Cortex of kidney (tissue), 1 donor: ENCODE results near the gene PTPRN2.
"Not testable (repeated sequence)": the region's sequence is repeated elsewhere in the genome, so short reads cannot be mapped to it uniquely, and the experiment has no call there.

Experiments
- DNase-seq: peaks from one replicate; lab custom pipeline; 2025; lab: John Stamatoyannopoulos, UW

Gene PTPRN2

DNA sequence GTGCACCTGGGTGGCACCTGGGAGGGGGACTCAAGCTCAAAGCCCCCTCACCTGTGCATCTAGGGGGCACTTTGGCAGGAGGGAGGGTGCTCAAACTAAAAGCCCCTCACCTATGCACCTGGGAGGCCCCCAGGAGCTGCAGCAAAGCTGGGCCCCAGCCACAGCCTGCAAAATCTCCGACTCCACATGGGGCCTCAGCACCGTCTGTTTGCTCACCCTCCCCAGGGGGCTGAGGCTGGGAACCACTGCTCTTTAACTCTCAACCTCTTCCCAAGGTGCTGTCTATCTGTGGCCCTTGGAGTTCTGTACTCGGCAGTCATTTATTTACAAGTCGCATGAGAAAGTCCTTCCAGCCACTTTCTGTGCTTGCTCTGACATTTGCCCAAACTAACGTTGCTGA is 792.4 kb downstream of the PTPRN2 start:
- no peak for DNase-seq

GRCh38 chr7:157794746-157795065 is 792.9 kb downstream of the PTPRN2 start:
- DNase-seq, result no peak

- no peak for DNase-seq
Observed at GRCh38 chr7:157793973-157794745, 793.5 kb downstream of the PTPRN2 start.

DNA sequence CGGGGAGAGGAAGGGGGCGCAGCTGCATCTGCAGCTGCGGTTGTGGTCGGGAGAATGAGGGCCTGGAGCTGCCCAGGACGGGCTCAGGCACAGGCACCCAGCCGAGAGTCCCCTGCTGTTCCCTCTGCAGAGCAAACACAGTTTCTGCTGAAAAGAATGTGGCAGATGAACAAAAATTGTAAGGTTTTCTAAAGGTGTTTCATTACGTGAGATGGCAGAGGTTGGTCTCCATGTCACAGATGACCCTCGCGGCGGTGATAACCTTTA is 794.6 kb downstream of the PTPRN2 start:
- DNase-seq, result no peak

DNA sequence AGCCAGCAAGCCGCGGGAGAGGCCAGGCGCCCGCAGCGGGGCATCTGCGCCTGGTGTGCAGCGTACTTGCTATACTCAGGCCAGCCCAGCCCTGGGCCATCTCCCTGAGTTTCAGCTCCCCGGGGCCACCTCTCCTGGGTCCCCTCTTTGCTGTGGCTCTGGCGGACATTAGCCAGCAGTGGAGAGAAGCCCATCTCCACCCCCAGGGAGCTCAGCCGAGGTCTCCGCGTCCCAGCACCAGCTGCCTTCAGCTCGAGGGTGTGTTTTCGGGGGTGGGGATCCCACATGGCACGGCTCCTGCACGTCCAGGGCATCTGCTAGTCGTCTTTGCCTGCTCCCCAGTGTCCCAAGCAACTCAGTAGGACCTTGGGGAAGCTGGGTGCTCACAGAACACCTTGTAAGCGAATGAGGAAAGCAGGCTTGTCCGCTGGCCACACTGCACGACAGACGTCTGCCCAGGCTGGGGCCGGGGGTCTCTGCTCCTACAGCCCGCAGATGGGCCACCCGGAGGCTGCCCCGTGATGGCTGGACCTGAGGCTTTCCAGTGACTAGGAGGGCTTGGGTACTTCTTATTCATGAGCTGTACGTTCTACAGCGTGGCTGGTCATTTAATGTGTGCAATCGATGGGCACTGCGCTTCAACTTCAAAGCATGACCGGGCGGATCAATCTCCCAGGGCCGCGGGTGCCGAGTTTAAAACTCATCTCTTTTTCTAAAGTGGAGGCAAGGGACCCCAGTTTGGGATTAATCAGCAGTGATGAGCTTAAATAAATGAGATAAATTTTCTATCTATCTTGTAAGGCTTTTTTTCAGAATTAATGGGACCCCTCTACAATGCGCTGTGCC is 795.2 kb downstream of the PTPRN2 start:
- DNase-seq, result no peak

GRCh38 chr7:157791666-157792065 is 796.0 kb downstream of the PTPRN2 start:
- DNase-seq, result no peak

DNA sequence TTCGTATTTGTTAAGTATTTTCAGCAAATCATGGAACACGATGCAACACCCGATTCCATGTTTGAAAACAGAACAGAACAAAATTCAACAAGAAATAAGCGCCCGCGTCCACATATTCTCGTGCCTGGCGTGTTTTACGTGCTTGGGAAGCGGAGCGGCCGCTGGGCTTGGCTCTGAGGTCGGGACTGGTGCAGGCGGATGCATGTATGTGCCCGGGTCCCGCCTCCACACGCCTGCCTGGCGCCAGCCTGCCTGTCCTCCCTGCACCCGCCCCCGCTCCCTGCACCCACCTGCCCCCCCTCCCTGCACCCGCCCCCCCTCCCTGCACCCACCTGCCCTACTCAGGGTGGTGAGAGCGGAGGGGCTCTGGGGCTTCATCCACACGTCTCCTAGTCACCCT is 796.4 kb downstream of the PTPRN2 start:
- no peak for DNase-seq

- DNase-seq, result no peak
Observed at GRCh38 chr7:157789942-157790341, 797.7 kb downstream of the PTPRN2 start.

DNA sequence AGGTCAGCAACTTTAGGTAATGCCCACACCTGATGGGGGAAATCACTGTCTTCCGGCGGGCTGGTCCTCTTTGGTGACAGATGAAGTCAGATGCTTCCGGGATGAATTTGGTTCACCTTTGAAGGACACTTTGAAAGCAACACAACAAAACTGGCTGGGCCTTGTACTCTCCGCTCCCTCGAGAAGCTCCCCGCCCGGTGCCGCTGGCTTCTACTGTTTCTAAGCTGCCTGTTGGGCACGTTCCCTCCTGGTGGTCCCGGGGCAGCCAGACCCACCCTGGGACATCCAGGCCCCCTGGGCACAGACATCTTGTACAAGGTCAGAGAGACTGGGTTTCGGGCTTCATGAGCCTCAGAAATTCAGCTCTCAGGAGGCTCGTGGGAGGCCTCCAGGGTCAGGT is 798.5 kb downstream of the PTPRN2 start:
- no peak for DNase-seq

DNA sequence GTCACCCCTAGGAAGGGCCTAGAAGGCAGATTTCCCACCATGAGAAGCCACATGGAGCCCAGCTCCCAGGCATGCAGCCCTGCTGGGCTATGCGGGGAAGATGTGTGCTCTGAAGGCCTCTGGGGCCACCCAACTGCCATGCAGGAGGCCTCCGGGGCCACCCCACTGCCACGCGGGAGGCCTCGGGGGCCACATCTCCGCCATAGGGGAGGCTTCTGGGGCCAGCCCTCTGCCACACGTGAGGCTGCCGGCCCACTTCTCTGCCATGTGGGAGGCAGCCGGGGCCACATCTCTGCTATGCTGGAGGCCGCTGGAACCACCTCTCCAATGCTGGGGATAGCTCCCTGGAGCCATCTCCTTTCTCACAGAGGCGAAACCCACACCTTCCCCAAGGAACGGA is 799.0 kb downstream of the PTPRN2 start:
- DNase-seq, result no peak

- DNase-seq, result no peak
Observed at GRCh38 chr7:157787275-157787701, 800.3 kb downstream of the PTPRN2 start.

GRCh38 chr7:157786375-157787274 is 801.0 kb downstream of the PTPRN2 start:
- DNase-seq, result no peak

DNA sequence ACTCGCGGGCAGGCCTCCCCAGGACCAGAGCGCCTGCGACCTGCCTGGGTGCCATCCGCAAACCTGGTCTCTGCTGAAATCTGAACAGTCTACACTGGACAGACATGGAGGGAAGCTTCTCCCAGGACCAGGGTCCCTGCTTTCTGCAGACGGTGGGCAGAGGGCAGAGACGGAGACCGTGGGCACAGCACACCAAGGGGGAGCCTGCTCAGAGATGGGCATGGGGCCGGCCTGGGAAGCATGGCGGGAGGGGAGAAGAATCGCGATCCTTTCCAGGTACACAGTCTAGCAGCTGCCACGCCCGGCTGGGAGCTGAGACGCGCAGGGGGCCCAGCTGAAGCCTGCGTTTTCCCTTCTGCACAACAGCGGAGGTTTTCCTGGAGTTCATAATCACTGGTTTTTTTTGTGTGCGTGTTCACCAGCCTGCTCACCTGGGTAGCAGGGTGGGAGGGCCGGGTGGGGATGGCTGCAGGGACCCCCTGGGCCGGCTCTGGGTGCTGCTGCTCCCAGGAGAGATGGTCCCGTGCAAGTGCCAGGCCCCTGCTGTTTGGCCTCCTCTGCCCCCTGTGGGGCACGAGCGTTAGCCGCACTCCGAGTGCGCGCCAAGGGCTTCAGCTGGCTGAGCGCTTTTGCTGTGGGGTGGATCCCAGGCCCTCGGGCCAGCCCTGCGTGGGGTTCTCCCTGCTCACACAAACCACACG is 802.0 kb downstream of the PTPRN2 start:
- no peak for DNase-seq

DNA sequence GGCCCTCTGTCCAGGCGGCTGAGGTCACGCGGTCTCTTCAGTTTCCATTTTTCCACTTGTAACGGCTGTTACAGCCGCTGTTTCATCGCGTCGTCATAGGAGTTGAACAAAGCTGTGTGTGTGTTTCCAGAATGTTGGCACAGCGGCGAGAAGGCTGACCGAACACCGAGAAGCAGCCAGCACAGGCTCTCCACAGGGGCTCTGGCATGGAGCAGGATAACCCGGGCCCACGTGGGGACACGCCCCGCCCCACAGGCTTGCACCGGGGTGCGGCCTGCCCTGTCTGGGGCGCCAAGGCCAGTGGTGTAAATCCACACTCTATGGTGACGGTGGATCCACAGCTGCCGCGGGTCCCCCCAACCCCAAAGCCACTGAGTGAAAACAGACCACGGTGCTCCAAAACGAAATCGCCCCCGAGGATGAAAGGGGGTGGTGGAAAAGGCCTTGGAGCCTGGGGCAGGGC is 802.6 kb downstream of the PTPRN2 start:
- no peak for DNase-seq

GRCh38 chr7:157784041-157784835 is 803.4 kb downstream of the PTPRN2 start:
- no peak for DNase-seq

- no peak for DNase-seq
Observed at GRCh38 chr7:157782041-157782440, 805.6 kb downstream of the PTPRN2 start.

DNA sequence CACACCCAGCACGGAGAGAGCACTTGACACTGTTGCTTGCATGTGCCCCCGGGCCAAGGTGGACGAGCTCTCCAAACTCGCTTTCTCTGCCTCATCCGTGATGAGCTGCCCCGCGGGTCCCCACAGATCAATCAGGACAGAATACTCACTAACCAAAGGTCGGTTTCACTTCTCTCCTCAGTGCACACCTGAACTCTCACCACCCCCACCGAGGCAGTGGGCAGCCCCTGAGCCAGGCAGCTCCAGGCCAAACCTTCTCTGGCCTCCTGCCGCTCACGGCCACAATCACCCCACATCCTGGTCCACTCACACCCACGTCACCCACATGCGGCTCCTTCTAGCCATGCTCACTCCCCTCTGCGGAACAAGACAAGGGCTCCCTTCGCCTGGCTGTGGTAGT is 806.9 kb downstream of the PTPRN2 start:
- no peak for DNase-seq

- DNase-seq, result no peak
Observed at GRCh38 chr7:157780312-157780711, 807.3 kb downstream of the PTPRN2 start.

DNA sequence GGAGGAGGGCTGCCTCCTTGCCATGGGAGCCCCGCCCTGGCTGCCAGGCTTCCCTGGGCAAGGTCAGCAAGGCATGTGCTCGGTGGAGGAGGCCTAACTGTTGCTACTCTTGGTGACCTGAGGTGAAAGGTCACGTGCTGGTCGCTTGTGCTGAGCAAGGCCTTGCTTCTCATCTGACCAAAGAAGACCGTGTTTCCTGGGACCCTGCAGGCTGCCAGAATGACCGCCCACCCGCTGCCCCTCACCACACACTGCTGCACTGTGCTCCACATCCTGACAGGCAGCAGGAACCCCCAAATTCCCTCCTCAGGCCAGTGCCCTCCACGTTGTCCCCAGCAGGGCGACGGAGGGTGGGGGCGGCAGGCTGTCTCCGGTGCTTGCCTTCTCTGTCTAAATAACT is 808.4 kb downstream of the PTPRN2 start:
- DNase-seq, result no peak

DNA sequence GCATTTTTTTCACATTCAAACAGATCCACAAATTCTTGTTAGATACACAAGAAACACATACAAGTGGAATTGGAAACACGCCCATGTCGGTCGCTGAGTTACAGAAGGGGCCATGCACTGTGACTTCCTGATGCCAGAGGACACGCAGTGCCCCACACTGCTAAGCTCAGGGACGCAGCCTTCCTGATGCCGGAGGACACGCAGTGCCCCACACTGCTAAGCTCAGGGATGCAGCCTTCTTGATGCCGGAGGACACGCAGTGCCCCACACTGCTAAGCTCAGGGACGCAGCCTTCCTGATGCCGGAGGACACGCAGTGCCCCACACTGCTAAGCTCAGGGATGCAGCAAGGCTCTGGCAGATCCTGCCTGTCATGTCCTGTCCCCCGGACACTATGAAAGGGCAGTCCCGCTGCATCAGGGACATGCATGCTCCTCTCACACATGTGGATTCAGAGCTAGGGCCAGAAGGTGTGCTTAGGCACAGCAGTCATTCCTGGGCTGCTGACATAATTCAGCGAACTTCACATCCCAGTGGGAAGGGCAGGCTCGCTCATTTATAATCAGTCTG is 810.3 kb downstream of the PTPRN2 start:
- not testable (repeated sequence) for DNase-seq
